H9 (cell line): Measurements from ENCODE around the gene STAG2. TPM values are rescaled to one million over a fixed set of nuclear protein-coding genes. Genes with fewer than 3 reads are reported as not detected.

Source experiments
- DNase-seq: peaks from one replicate; pipeline ENCODE4 v3.0.0-alpha.2; 2017
- H2AFZ ChIP-seq: one replicate; pipeline ENCODE4 v1.6.1; 2013; ENCODE audit warnings: mild to moderate bottlenecking, low read length, control low read depth, moderate library complexity
- H2AK5ac ChIP-seq: 2 replicates; pipeline ENCODE4 v1.6.1; 2013; ENCODE audit warnings: low read length, control low read depth, mixed read lengths; ENCODE audit not compliant: insufficient read length
- H2BK120ac ChIP-seq: one replicate; pipeline ENCODE4 v1.6.1; 2013; ENCODE audit warnings: low read depth, mild to moderate bottlenecking, low read length, control low read depth, inconsistent platforms; ENCODE audit not compliant: poor library complexity, severe bottlenecking
- H2BK12ac ChIP-seq: 2 replicates; pipeline ENCODE4 v1.6.1; 2013; ENCODE audit warnings: low read length, control low read depth, mixed read lengths, low read depth; ENCODE audit not compliant: insufficient read length
- H2BK15ac ChIP-seq: 2 replicates; pipeline ENCODE4 v1.6.1; 2013; ENCODE audit warnings: low read depth, low read length, control low read depth
- H2BK20ac ChIP-seq: one replicate; pipeline ENCODE4 v1.6.1; 2013; ENCODE audit warnings: low read depth, mild to moderate bottlenecking, low read length, control low read depth, inconsistent platforms; ENCODE audit not compliant: poor library complexity, severe bottlenecking
- H2BK5ac ChIP-seq: 2 replicates; pipeline ENCODE4 v1.6.1; 2013; ENCODE audit warnings: low read length, control low read depth, mixed read lengths; ENCODE audit not compliant: insufficient read length
- H3K14ac ChIP-seq: 2 replicates; pipeline ENCODE4 v1.6.1; 2013; ENCODE audit warnings: low read length, control low read depth; ENCODE audit not compliant: insufficient read depth
- H3K18ac ChIP-seq: 2 replicates; pipeline ENCODE4 v1.6.1; 2013; ENCODE audit warnings: low read depth, mild to moderate bottlenecking, mixed read lengths, low read length, control low read depth; ENCODE audit not compliant: insufficient read length
- H3K23ac ChIP-seq: 2 replicates; pipeline ENCODE4 v1.6.1; 2013; ENCODE audit warnings: low read length, control low read depth, mixed read lengths, low read depth; ENCODE audit not compliant: insufficient read length
- H3K23me2 ChIP-seq: 2 replicates; pipeline ENCODE4 v1.6.1; 2013; ENCODE audit warnings: low read depth, mild to moderate bottlenecking, mixed read lengths, low read length, control low read depth; ENCODE audit not compliant: insufficient read length, poor library complexity, severe bottlenecking
- H3K27ac ChIP-seq: 2 replicates; pipeline ENCODE4 v1.5.1; 2013; ENCODE audit warnings: low read length, control low read depth, mixed read lengths, low read depth; ENCODE audit not compliant: insufficient read length
- H3K27me3 ChIP-seq: 2 replicates; pipeline ENCODE4 v1.6.1; 2013; ENCODE audit warnings: low read length, control low read depth, inconsistent platforms; ENCODE audit not compliant: insufficient read depth
- H3K4ac ChIP-seq: 2 replicates; pipeline ENCODE4 v1.6.1; 2013; ENCODE audit warnings: low read depth, mild to moderate bottlenecking, control low read depth, inconsistent platforms, low read length, moderate library complexity
- H3K4me1 ChIP-seq: 2 replicates; pipeline ENCODE4 v1.6.1; 2013; ENCODE audit warnings: low read length, control low read depth, inconsistent platforms; ENCODE audit not compliant: insufficient read depth
- H3K4me2 ChIP-seq: 2 replicates; pipeline ENCODE4 v1.6.1; 2013; ENCODE audit warnings: low read length, control low read depth, mixed read lengths; ENCODE audit not compliant: insufficient read length, insufficient read depth
- H3K56ac ChIP-seq: 2 replicates; pipeline ENCODE4 v1.6.1; 2013; ENCODE audit warnings: low read depth, mild to moderate bottlenecking, mixed read lengths, low read length, control low read depth; ENCODE audit not compliant: insufficient read length
- H3K79me1 ChIP-seq: 2 replicates; pipeline ENCODE4 v1.6.1; 2013; ENCODE audit warnings: low read depth, mild to moderate bottlenecking, moderate library complexity, low read length, control low read depth, inconsistent platforms; ENCODE audit not compliant: insufficient read depth, poor library complexity, severe bottlenecking
- H3K79me2 ChIP-seq: 2 replicates; pipeline ENCODE4 v1.6.1; 2013; ENCODE audit warnings: low read length, control low read depth, inconsistent platforms; ENCODE audit not compliant: insufficient read depth
- H3K9ac ChIP-seq: 2 replicates; pipeline ENCODE4 v1.6.1; 2013; ENCODE audit warnings: low read length, control low read depth, mixed read lengths; ENCODE audit not compliant: insufficient read length; ENCODE audit errors: extremely low read depth
- H3K9me3 ChIP-seq: one replicate; pipeline ENCODE4 v1.6.1; 2013; ENCODE audit warnings: low read depth, low read length, inconsistent platforms; ENCODE audit not compliant: control insufficient read depth
- H3T11ph ChIP-seq: one replicate; pipeline ENCODE4 v1.6.1; 2013; ENCODE audit warnings: mild to moderate bottlenecking, low read length, control low read depth, inconsistent platforms
- H4K20me1 ChIP-seq: one replicate; pipeline ENCODE4 v1.6.1; 2013; ENCODE audit not compliant: control insufficient read depth, insufficient read length, insufficient read depth
- H4K5ac ChIP-seq: 2 replicates; pipeline ENCODE4 v1.6.1; 2013; ENCODE audit warnings: low read depth, mild to moderate bottlenecking, mixed read lengths, low read length, control low read depth; ENCODE audit not compliant: insufficient read length
- H4K8ac ChIP-seq: replicated peaks from 2 replicates; pipeline ENCODE4 v1.6.1; 2013; ENCODE audit warnings: low read length, control low read depth, mixed read lengths, low read depth; ENCODE audit not compliant: insufficient read length
- H4K91ac ChIP-seq: 2 replicates; pipeline ENCODE4 v1.6.1; 2013; ENCODE audit warnings: low read depth, mild to moderate bottlenecking, moderate library complexity, mixed read lengths, low read length, control low read depth; ENCODE audit not compliant: insufficient read length
- H3K27ac Mint-ChIP-seq, 3 experiments: 2 replicates in 2 of 3; 3 replicates in 1 of 3; pipeline ENCODE4 v1.8.0; 2020 to 2021; ENCODE audit warnings: mixed read lengths in 3 of 3, mild to moderate bottlenecking in 1 of 3, moderate library complexity in 1 of 3
- H3K27me3 Mint-ChIP-seq: 2 replicates; pipeline ENCODE4 v1.8.0; 2021; ENCODE audit warnings: low read depth, mild to moderate bottlenecking, moderate library complexity, mixed read lengths
- H3K36me3 Mint-ChIP-seq, 3 experiments: 2 replicates in 2 of 3; 3 replicates in 1 of 3; pipeline ENCODE4 v1.8.0; 2020 to 2021; ENCODE audit warnings: low read depth in 3 of 3, mixed read lengths in 3 of 3; ENCODE audit not compliant: insufficient read depth in 1 of 3
- H3K4me1 Mint-ChIP-seq, 2 experiments: 2 replicates each; pipeline ENCODE4 v1.8.0; 2020; ENCODE audit warnings: mixed read lengths in 2 of 2
- H3K4me3 Mint-ChIP-seq, 2 experiments: 2 replicates in 1 of 2; 3 replicates in 1 of 2; pipeline ENCODE4 v1.8.0; 2020 to 2021; ENCODE audit warnings: mild to moderate bottlenecking in 2 of 2, mixed read lengths in 2 of 2, moderate library complexity in 1 of 2
- H3K9me3 Mint-ChIP-seq, 2 experiments: 2 replicates in 1 of 2; 3 replicates in 1 of 2; pipeline ENCODE4 v1.8.0; 2020; ENCODE audit warnings: mild to moderate bottlenecking in 2 of 2, mixed read lengths in 2 of 2, moderate library complexity in 1 of 2
- CTCF ChIP-seq: fragments of 200-600 bp; sonication (generic); conservative IDR thresholded peaks from 3 replicates; pipeline ENCODE4 v1.8.0; 2021; ENCODE audit warnings: antibody characterized with exemption, mild to moderate bottlenecking
- WGBS: extraction: QIAGEN DNeasy Blood & Tissue Kit; methylation state at CpG from one replicate; pipeline ENCODE4 v1.1.7; 2013; ENCODE audit warnings: missing lambda C conversion rate, low lambda C conversion rate, mixed read lengths; ENCODE audit not compliant: insufficient read length; ENCODE audit errors: extremely low coverage; 5-methylcytosine and 5-hydroxymethylcytosine counted together
- total RNA-seq: library from RNA; stranded (reverse); gene quantifications from 2 replicates; pipeline ENCODE4 v1.2.1, GENCODE V29; 2021

STAG2 gene
- total RNA-seq, 1 experiment from 2014 or later = 81.6 TPM

DNA sequence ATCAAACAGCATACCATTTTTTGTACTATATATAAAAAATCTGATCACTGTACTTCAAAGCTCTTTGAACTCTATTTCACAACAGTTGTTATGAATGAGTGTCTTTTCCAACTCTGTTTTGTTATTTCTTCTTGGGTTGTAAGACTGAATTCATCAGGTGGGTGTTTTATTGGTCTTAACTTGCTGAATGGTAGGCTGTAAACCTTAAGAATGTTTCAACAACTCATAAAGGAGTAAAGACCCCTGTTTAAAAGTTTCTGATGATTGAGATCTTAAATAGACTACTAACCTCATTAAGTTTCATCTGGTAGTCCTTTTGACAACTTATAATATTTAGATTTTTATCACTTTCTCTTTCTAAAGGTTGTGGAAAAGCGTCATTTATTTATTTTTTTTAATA lies 18.4 kb upstream of the STAG2 start:
- no peak overlapping the region for H3K14ac ChIP-seq
- no peaks in the 10 kb centered on the region for H3K23me2 ChIP-seq
- H3K9me3 Mint-ChIP-seq = peaks cover 5 to 57% of the 10 kb centered on the region in 2 experiments; a peak in 4 of 5 replicates
- H3K56ac ChIP-seq = no peak overlapping the region
- H3K4me2 ChIP-seq = no peak overlapping the region
- no peak overlapping the region for H4K8ac ChIP-seq
- no peak overlapping the region for H2BK15ac ChIP-seq
- no peak for DNase-seq
- no peak overlapping the region for H2AFZ ChIP-seq
- no peak overlapping the region for H2BK12ac ChIP-seq
- no peak overlapping the region for H3K18ac ChIP-seq
- H3K27me3 Mint-ChIP-seq = no peaks in the 10 kb centered on the region
- no peaks in the 10 kb centered on the region for H3K79me1 ChIP-seq
- no peak overlapping the region for H2BK20ac ChIP-seq
- H3K27ac ChIP-seq = no peak overlapping the region
- no peak overlapping the region for H3K9ac ChIP-seq
- TF ChIP-seq CTCF = no peak
- no peak overlapping the region for H3K4ac ChIP-seq
- H2AK5ac ChIP-seq = no peak overlapping the region
- H4K91ac ChIP-seq = no peak overlapping the region
- no CpG with 5 or more reads among the region's 1 CpG for WGBS
- H4K5ac ChIP-seq = no peak overlapping the region
- no peak overlapping the region for H3K23ac ChIP-seq
- H2BK120ac ChIP-seq = no peak overlapping the region
- no peaks in the 10 kb centered on the region for H3K4me1 ChIP-seq
- no peaks in the 10 kb centered on the region for H3K27me3 ChIP-seq
- peaks cover 5 to 7% of the 10 kb centered on the region in 2 experiments; a peak in 2 of 4 replicates for H3K4me1 Mint-ChIP-seq
- H3K79me2 ChIP-seq = no peaks in the 10 kb centered on the region
- H2BK5ac ChIP-seq = no peak overlapping the region
- peaks cover 15% of the 10 kb centered on the region for H3K9me3 ChIP-seq
- peaks cover 0 to 6% (median 0%) of the 10 kb centered on the region in 3 experiments; a peak in 1 of 7 replicates for H3K36me3 Mint-ChIP-seq
- H4K20me1 ChIP-seq = no peaks in the 10 kb centered on the region
- no peak overlapping the region for H3T11ph ChIP-seq
- no peak overlapping the region for H3K27ac Mint-ChIP-seq
- H3K4me3 Mint-ChIP-seq = no peak overlapping the region
